ENCODE measurements around the gene FERMT2.
"Not testable (repeated sequence)": the region's sequence is repeated elsewhere in the genome, so short reads cannot be mapped to it uniquely, and the experiment has no call there.

The FERMT2 gene

GRCh38 chr14:52900731-52901130 is 50.1 kb downstream of the FERMT2 start:
- DNase-seq: no peak

- no peak for DNase-seq
Measured at GRCh38 chr14:52898496-52898895, 52.4 kb downstream of the FERMT2 start.

- no peak for DNase-seq
Measured at GRCh38 chr14:52895000-52895399, 55.9 kb downstream of the FERMT2 start.

GRCh38 chr14:52891800-52892199 is 59.0 kb downstream of the FERMT2 start:
- no peak for DNase-seq

- DNase-seq: no peak
Measured at GRCh38 chr14:52888839-52889838, 61.7 kb downstream of the FERMT2 start.

- DNase-seq: no peak
Measured at GRCh38 chr14:52888159-52888558, 62.7 kb downstream of the FERMT2 start.

GRCh38 chr14:52885230-52885629 is 65.6 kb downstream of the FERMT2 start:
- no peak for DNase-seq

GRCh38 chr14:52883658-52884057 is 67.2 kb downstream of the FERMT2 start:
- no peak for DNase-seq

- no peak for DNase-seq
Measured at GRCh38 chr14:52882824-52883223, 68.0 kb downstream of the FERMT2 start.

- DNase-seq: no peak
Measured at GRCh38 chr14:52879958-52880357, 70.9 kb downstream of the FERMT2 start.

GRCh38 chr14:52878946-52879345 is 71.9 kb downstream of the FERMT2 start:
- DNase-seq: no peak

GRCh38 chr14:52878469-52878868 is 72.4 kb downstream of the FERMT2 start:
- DNase-seq: no peak

GRCh38 chr14:52877628-52878027 is 73.2 kb downstream of the FERMT2 start:
- DNase-seq: no peak

- DNase-seq: no peak
Measured at GRCh38 chr14:52876806-52877205, 74.0 kb downstream of the FERMT2 start.

GRCh38 chr14:52876311-52876710 is 74.5 kb downstream of the FERMT2 start:
- DNase-seq: no peak

- no peak for DNase-seq
Measured at GRCh38 chr14:52875707-52876106, 75.1 kb downstream of the FERMT2 start.

- no peak for DNase-seq
Measured at GRCh38 chr14:52874389-52874788, 76.5 kb downstream of the FERMT2 start.

- no peak for DNase-seq
Measured at GRCh38 chr14:52873694-52874093, 77.2 kb downstream of the FERMT2 start.

GRCh38 chr14:52873065-52873464 is 77.8 kb downstream of the FERMT2 start:
- no peak for DNase-seq

GRCh38 chr14:52871606-52872005 is 79.2 kb downstream of the FERMT2 start:
- no peak for DNase-seq

GRCh38 chr14:52868911-52869618 is 81.8 kb downstream of the FERMT2 start:
- DNase-seq: no peak

GRCh38 chr14:52864893-52865292 is 86.0 kb downstream of the FERMT2 start:
- DNase-seq: not testable (repeated sequence)

- no peak for DNase-seq
Measured at GRCh38 chr14:52863334-52863700, 87.5 kb downstream of the FERMT2 start.

Data from COR-L47 (cell line).